GM12878 (cell line): ENCODE data around the gene RNLS. TPM values are rescaled to one million over a fixed set of nuclear protein-coding genes. Genes with fewer than 3 reads are reported as not detected.
A peak's percentile ranks its signal among the peaks of the same experiment; 100 is the strongest.

ENCODE experiments used
- ATAC-seq: fragments of 200-7000 bp; cut with Tn5 transposase; 3 replicates; pipeline ENCODE4 v1.9.1; 2020; ENCODE audit warnings: mild to moderate bottlenecking, moderate library complexity
- BruUV-seq: library from RNA; stranded (reverse); fragments of 400-500 nt; replicated peaks from 2 replicates; lab custom pipeline; 2021; lab: Mats Ljungman, UMichigan
- CTCF ChIA-PET: fragments of 300-600 bp; sonication (Branson Sonifier 250); formaldehyde crosslinking; extraction: SDS; loops from one replicate; lab custom pipeline; 2021; ENCODE audit warnings: inconsistent platforms; lab: Yijun Ruan, JAX
- POLR2A ChIA-PET: fragments of 350-600 bp; formaldehyde crosslinking; extraction: SDS; loops from one replicate; lab custom pipeline; 2021; ENCODE audit warnings: inconsistent platforms; lab: Charles Lee
- RAD21 ChIA-PET: fragments of 300-600 bp; sonication (Branson Sonifier 250); formaldehyde crosslinking; loops from one replicate; lab custom pipeline; 2023; ENCODE audit warnings: antibody characterized with exemption; ENCODE audit not compliant: unreplicated experiment; lab: Charles Lee
- SMC1A ChIA-PET: fragments of 300-600 bp; sonication (Branson Sonifier 250); formaldehyde crosslinking; loops from one replicate; lab custom pipeline; 2023; ENCODE audit not compliant: unreplicated experiment, uncharacterized antibody; lab: Charles Lee
- DNase-seq: peaks from one replicate; pipeline ENCODE4 v3.0.0-alpha.2; 2011; ENCODE audit warnings: low read depth, low spot score
- FAIRE-seq: peaks from 3 replicates; lab custom pipeline; 2011; peaks lifted over from hg19 to GRCh38; lab: Jason Lieb, UNC
- H2AFZ ChIP-seq: 2 replicates; pipeline ENCODE4 v1.6.0; 2011; ENCODE audit warnings: low read depth, low read length, control low read depth; ENCODE audit not compliant: control insufficient read depth
- H3K27ac ChIP-seq: 2 replicates; pipeline ENCODE4 v1.5.1; 2011; ENCODE audit warnings: control low read depth; ENCODE audit not compliant: control insufficient read depth, insufficient read depth
- H3K27me3 ChIP-seq, 2 experiments: replicated peaks in 1 of 2; 2 replicates each; pipeline versions ENCODE4 v1.6.0 to v1.6.1; 2011; ENCODE audit warnings: low read length in 1 of 2; ENCODE audit not compliant: control insufficient read depth in 2 of 2, insufficient read depth in 2 of 2
- H3K36me3 ChIP-seq, 2 experiments: 2 replicates each; pipeline ENCODE4 v1.5.1; 2011; ENCODE audit warnings: low read length in 1 of 2; ENCODE audit not compliant: control insufficient read depth in 2 of 2, insufficient read depth in 2 of 2
- H3K4me1 ChIP-seq: 2 replicates; pipeline ENCODE4 v1.6.1; 2011; ENCODE audit warnings: mild to moderate bottlenecking, low read length, moderate library complexity, mixed read lengths; ENCODE audit not compliant: control insufficient read depth, insufficient read depth
- H3K4me2 ChIP-seq: 2 replicates; pipeline ENCODE4 v1.6.0; 2011; ENCODE audit warnings: control low read depth; ENCODE audit not compliant: control insufficient read depth, insufficient read depth
- H3K4me3 ChIP-seq: fragments of 200-600 bp; sonication (generic); 2 replicates; pipeline ENCODE4 v1.5.1; 2016
- H3K79me2 ChIP-seq: 2 replicates; pipeline ENCODE4 v1.6.0; 2011; ENCODE audit warnings: low read length; ENCODE audit not compliant: control insufficient read depth, insufficient read depth
- H3K9ac ChIP-seq: 2 replicates; pipeline ENCODE4 v1.8.0; 2011; ENCODE audit warnings: low read length, control low read depth, mixed read lengths; ENCODE audit not compliant: control insufficient read depth, insufficient read depth
- H3K9me3 ChIP-seq: replicated peaks from 3 replicates; pipeline ENCODE4 v1.5.1; 2011; ENCODE audit warnings: mild to moderate bottlenecking, low read length; ENCODE audit not compliant: control insufficient read depth, insufficient read depth
- H4K20me1 ChIP-seq: 2 replicates; pipeline ENCODE4 v1.6.0; 2011; ENCODE audit not compliant: control insufficient read depth, insufficient read depth
- CTCF ChIP-seq, 3 experiments: IDR thresholded peaks in 2 of 3; conservative IDR thresholded peaks in 1 of 3; 2 replicates each; pipeline ENCODE4 v1.5.1; 2011; ENCODE audit warnings: low read depth in 3 of 3, low read length in 3 of 3, mild to moderate bottlenecking in 3 of 3, control low read depth in 2 of 3, moderate library complexity in 2 of 3, inconsistent platforms in 1 of 3, mixed read lengths in 1 of 3; ENCODE audit not compliant: control insufficient read depth in 2 of 3, insufficient read depth in 1 of 3; ENCODE audit errors: extremely low read depth in 1 of 3
- IKZF1 ChIP-seq: fragments of 450-650 bp; conservative IDR thresholded peaks from 2 replicates; pipeline ENCODE4 v1.6.1; 2017; ENCODE audit warnings: antibody characterized with exemption, mild to moderate bottlenecking
- KDM1A ChIP-seq: fragments of 200-600 bp; sonication (generic); IDR thresholded peaks from 2 replicates; pipeline ENCODE4 v1.6.1; 2016; ENCODE audit warnings: borderline replicate concordance
- MTA3 ChIP-seq: IDR thresholded peaks from 2 replicates; pipeline ENCODE4 v1.6.1; 2012; ENCODE audit warnings: low read length, inconsistent platforms, borderline replicate concordance
- SUZ12 ChIP-seq: fragments of 200-600 bp; sonication (generic); IDR thresholded peaks from one replicate; pipeline ENCODE4 v1.6.1; 2018; ENCODE audit warnings: antibody characterized with exemption, mild to moderate bottlenecking; ENCODE audit not compliant: unreplicated experiment
- ZNF687 ChIP-seq: fragments of 450-650 bp; IDR thresholded peaks from 2 replicates; pipeline ENCODE4 v1.6.1; 2017; ENCODE audit warnings: mild to moderate bottlenecking, moderate library complexity
- WGBS: methylation state at CpG from one replicate; pipeline ENCODE4 v1.1.6; 2016; ENCODE audit warnings: low lambda C conversion rate; ENCODE audit not compliant: insufficient replicate concordance, insufficient coverage; ENCODE audit errors: missing lambda C conversion rate; 5-methylcytosine and 5-hydroxymethylcytosine counted together
- in situ Hi-C: fragments of 300-500 bp; cut with MboI; formaldehyde crosslinking; loops from 9 replicates; pipeline ENCODE4 v1.14.3; 2018; ENCODE audit warnings: mixed read lengths
- intact Hi-C: fragments of 100-400 bp; cut with micrococcal nuclease; formaldehyde crosslinking; loops from one replicate; pipeline ENCODE4 v1.14.2; 2022; ENCODE audit not compliant: unreplicated experiment
- polyA plus RNA-seq, 11 experiments: library from polyadenylated mRNA; depleted of rRNA in 4 of 11; unstranded in 6 of 11; stranded (reverse) in 5 of 11; fragments of >200 nt; fragmentation: Nextera tagmentation in 4 of 11; fragmentation: Illumina TruSeq in 1 of 11; extraction: Ambion mirVana in 4 of 11; extraction: Trizol in 1 of 11; gene quantifications; 1 replicate in 1 of 11; 2 replicates in 10 of 11; pipeline versions ENCODE4 v1.2.1 to v1.2.3, GENCODE V29; 2011 to 2016; ENCODE audit warnings: inconsistent platforms in 2 of 11, missing spikeins in 2 of 11, low read depth in 1 of 11
- total RNA-seq, 4 experiments: library from RNA; depleted of rRNA in 3 of 4; stranded (reverse); fragments of >200 nt in 3 of 4; fragmentation: Illumina TruSeq in 1 of 4; extraction: Trizol in 1 of 4; gene quantifications; 2 replicates each; pipeline versions ENCODE4 v1.2.1 to v1.2.3, GENCODE V29; 2013 to 2021
- TF ChIP-seq, protein P1 (sequence below): fragments of 450-650 bp; IDR thresholded peaks from 2 replicates; pipeline ENCODE4 v1.6.1; 2016; ENCODE audit warnings: mild to moderate bottlenecking, moderate library complexity, borderline replicate concordance
- TF ChIP-seq, protein P2 (sequence below): IDR thresholded peaks from 2 replicates; pipeline ENCODE4 v1.6.1; 2011; ENCODE audit warnings: low read depth, mild to moderate bottlenecking, low read length, moderate library complexity, borderline replicate concordance; ENCODE audit errors: extremely low read depth
- TF ChIP-seq, protein P3 (sequence below): IDR thresholded peaks from 2 replicates; pipeline ENCODE4 v1.6.1; 2012; ENCODE audit warnings: low read length, inconsistent platforms

Gene RNLS
- total and polyA plus RNA-seq, 10 of the 15 experiments (the other 5 are each of a cell fraction or from before 2014, with no cell fraction given) = 3.4 to 6.7 (median 4.6) TPM

- POLR2A ChIA-PET = interaction anchor here (1.3 kb wide), 1 partner anchor 39 kb away, joined by 3 read pairs; no protein-coding TSS in a partner anchor
- FAIRE-seq = no peak
- SMC1A ChIA-PET = interaction anchor here (0.7 to 1.6 kb wide), 5 partner anchors 15 to 211 kb away, joined by 3 to 7 read pairs (median 3); no protein-coding TSS in a partner anchor
- peak in 2 of 3 experiments; percentile 25 to 34; a peak in 3 of 6 replicates for TF ChIP-seq CTCF (IDR thresholded peaks at IDR 0.05 in 2 of 3, conservative IDR thresholded peaks at IDR 0.05 in 1 of 3; ENCODE audit: control insufficient read depth in 2 of 3, extremely low read depth in 1 of 3, insufficient read depth in 1 of 3, low read depth in 3 of 3, low read length in 3 of 3)
- TF ChIP-seq SUZ12 = no peak
- TF ChIP-seq, protein P1, sequence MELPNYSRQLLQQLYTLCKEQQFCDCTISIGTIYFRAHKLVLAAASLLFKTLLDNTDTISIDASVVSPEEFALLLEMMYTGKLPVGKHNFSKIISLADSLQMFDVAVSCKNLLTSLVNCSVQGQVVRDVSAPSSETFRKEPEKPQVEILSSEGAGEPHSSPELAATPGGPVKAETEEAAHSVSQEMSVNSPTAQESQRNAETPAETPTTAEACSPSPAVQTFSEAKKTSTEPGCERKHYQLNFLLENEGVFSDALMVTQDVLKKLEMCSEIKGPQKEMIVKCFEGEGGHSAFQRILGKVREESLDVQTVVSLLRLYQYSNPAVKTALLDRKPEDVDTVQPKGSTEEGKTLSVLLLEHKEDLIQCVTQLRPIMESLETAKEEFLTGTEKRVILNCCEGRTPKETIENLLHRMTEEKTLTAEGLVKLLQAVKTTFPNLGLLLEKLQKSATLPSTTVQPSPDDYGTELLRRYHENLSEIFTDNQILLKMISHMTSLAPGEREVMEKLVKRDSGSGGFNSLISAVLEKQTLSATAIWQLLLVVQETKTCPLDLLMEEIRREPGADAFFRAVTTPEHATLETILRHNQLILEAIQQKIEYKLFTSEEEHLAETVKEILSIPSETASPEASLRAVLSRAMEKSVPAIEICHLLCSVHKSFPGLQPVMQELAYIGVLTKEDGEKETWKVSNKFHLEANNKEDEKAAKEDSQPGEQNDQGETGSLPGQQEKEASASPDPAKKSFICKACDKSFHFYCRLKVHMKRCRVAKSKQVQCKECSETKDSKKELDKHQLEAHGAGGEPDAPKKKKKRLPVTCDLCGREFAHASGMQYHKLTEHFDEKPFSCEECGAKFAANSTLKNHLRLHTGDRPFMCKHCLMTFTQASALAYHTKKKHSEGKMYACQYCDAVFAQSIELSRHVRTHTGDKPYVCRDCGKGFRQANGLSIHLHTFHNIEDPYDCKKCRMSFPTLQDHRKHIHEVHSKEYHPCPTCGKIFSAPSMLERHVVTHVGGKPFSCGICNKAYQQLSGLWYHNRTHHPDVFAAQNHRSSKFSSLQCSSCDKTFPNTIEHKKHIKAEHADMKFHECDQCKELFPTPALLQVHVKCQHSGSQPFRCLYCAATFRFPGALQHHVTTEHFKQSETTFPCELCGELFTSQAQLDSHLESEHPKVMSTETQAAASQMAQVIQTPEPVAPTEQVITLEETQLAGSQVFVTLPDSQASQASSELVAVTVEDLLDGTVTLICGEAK = no peak
- TF ChIP-seq KDM1A = no peak
- TF ChIP-seq, protein P2, sequence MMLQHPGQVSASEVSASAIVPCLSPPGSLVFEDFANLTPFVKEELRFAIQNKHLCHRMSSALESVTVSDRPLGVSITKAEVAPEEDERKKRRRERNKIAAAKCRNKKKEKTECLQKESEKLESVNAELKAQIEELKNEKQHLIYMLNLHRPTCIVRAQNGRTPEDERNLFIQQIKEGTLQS = no peak
- TF ChIP-seq ZNF687 = no peak
- no peak for TF ChIP-seq IKZF1
- TF ChIP-seq, protein P3, sequence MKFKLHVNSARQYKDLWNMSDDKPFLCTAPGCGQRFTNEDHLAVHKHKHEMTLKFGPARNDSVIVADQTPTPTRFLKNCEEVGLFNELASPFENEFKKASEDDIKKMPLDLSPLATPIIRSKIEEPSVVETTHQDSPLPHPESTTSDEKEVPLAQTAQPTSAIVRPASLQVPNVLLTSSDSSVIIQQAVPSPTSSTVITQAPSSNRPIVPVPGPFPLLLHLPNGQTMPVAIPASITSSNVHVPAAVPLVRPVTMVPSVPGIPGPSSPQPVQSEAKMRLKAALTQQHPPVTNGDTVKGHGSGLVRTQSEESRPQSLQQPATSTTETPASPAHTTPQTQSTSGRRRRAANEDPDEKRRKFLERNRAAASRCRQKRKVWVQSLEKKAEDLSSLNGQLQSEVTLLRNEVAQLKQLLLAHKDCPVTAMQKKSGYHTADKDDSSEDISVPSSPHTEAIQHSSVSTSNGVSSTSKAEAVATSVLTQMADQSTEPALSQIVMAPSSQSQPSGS = no peak
- TF ChIP-seq MTA3 = no peak
Measured at GRCh38 chr10:88318803-88319202, 264.3 kb downstream of the RNLS start.

More at GRCh38 chr10:88318803-88319202, 264.3 kb downstream of the RNLS start:
- no peak overlapping the region for H3K4me3 ChIP-seq
- no peak overlapping the region for H2AFZ ChIP-seq
- CTCF ChIA-PET = interaction anchor here (1.1 to 2.0 kb wide), 3 partner anchors 12 to 70 kb away, joined by 5 to 6 read pairs (median 5); no protein-coding TSS in a partner anchor
- RAD21 ChIA-PET = interaction anchor here (1.2 to 1.8 kb wide), 2 partner anchors 66 to 70 kb away, joined by 4 to 6 read pairs; no protein-coding TSS in a partner anchor
- no peaks in the 10 kb centered on the region for H3K79me2 ChIP-seq
- DNase-seq = no peak
- no peaks in the 10 kb centered on the region; a peak in 1 of 4 replicates for H3K36me3 ChIP-seq
- BruUV-seq = no TSS peak
- intact Hi-C loops = no loop called here
- H4K20me1 ChIP-seq = no peaks in the 10 kb centered on the region
- 92% methylated on average over 2 of the region's 2 CpGs for WGBS
- in situ Hi-C loops = no loop called here
- no peak overlapping the region for H3K27ac ChIP-seq
- no peaks in the 10 kb centered on the region for H3K27me3 ChIP-seq
- ATAC-seq = peak; percentile 23; the same call in 1 of the 3 replicates
- no peak overlapping the region for H3K9ac ChIP-seq
- no peaks in the 10 kb centered on the region for H3K4me1 ChIP-seq
- H3K9me3 ChIP-seq = peaks cover 11% of the 10 kb centered on the region; the same call in 2 of the 3 replicates
- no peak overlapping the region for H3K4me2 ChIP-seq
